ENCODE results near the gene CDH4. TPM values are rescaled to one million over a fixed set of nuclear protein-coding genes. Genes with fewer than 3 reads are reported as not detected.

CDH4 gene
- total and polyA plus RNA-seq, 2 of the 4 experiments (the other 2 are of a cell fraction), result 1.6 to 3.5 TPM

- no peak overlapping the region for H3K23ac ChIP-seq (ENCODE audit: low read depth, low read length)
- no peak overlapping the region for H2AK5ac ChIP-seq (ENCODE audit: low read depth, low read length)
- H2BK120ac ChIP-seq (ENCODE audit: low read depth, low read length), result no peak overlapping the region
- POLR2A ChIA-PET (ENCODE audit: unreplicated experiment), result no interaction called here
- H3K27me3 ChIP-seq (ENCODE audit: control insufficient read depth, insufficient read depth, low read length), result peaks cover 5% of the 10 kb centered on the region; the same call in 1 of the 2 replicates
- H3K27ac ChIP-seq (ENCODE audit: insufficient read depth, low read length), result no peak overlapping the region
- no peak overlapping the region for H3K4me2 ChIP-seq (ENCODE audit: low read depth, low read length)
- H2BK20ac ChIP-seq (ENCODE audit: low read depth, low read length), result no peak overlapping the region
- no peaks in the 10 kb centered on the region for H3K9me1 ChIP-seq (ENCODE audit: insufficient read depth, low read length)
- no peaks in the 10 kb centered on the region for H3K79me1 ChIP-seq (ENCODE audit: low read depth in 1 of 2, low read length in 2 of 2)
- no peak overlapping the region for H3K56ac ChIP-seq (ENCODE audit: extremely low read depth, insufficient read depth, low read length)
- no peak overlapping the region for H3K9ac ChIP-seq (ENCODE audit: low read depth, low read length)
- dilution Hi-C loops (cut with HindIII; ENCODE audit: low sequenced_read_pairs, unreplicated experiment) (no loop called here), in situ Hi-C loops (cut with MboI; ENCODE audit: low sequenced_read_pairs) (no loop called here), intact Hi-C loops (cut with micrococcal nuclease) (no loop called here)
- no peak overlapping the region for H2AFZ ChIP-seq (replicated peaks; ENCODE audit: low read length, poor library complexity)
- no peak for DNase-seq
- 61% methylated on average over 10 of the region's 27 CpGs; no CpG with 5 or more reads in 1 of the 2 experiments for WGBS, 2 experiments (ENCODE audit: extremely low coverage in 2 of 2, insufficient read length in 1 of 2)
- H4K20me1 ChIP-seq (ENCODE audit: insufficient read depth, low read length), result no peaks in the 10 kb centered on the region
- no peak overlapping the region for H3K18ac ChIP-seq (ENCODE audit: low read depth, low read length)
- CTCF ChIA-PET, result no interaction called here
- no peak for TF ChIP-seq RAD21 (IDR thresholded peaks at IDR 0.05; ENCODE audit: low read length)
- H3K36me3 ChIP-seq (ENCODE audit: control insufficient read depth, insufficient read depth, low read length), result no peaks in the 10 kb centered on the region
- no peak overlapping the region for H4K5ac ChIP-seq (ENCODE audit: low read depth, low read length)
- H4K8ac ChIP-seq (ENCODE audit: low read depth in 2 of 2, low read length in 2 of 2), result no peak overlapping the region
- no peak overlapping the region for H3K4me3 ChIP-seq (ENCODE audit: insufficient read depth, low read depth, low read length)
- no peaks in the 10 kb centered on the region for H3K4me1 ChIP-seq (ENCODE audit: control insufficient read depth, insufficient read depth, low read length)
- no peak overlapping the region for H3K14ac ChIP-seq (replicated peaks; ENCODE audit: low read depth, low read length)
- no peak overlapping the region for H4K91ac ChIP-seq (ENCODE audit: insufficient read depth, low read depth, low read length)
- no peak for ATAC-seq (ENCODE audit: low read depth)
- H3K9me3 ChIP-seq (ENCODE audit: control insufficient read depth, insufficient read depth, low read length), result no peaks in the 10 kb centered on the region
- no peak overlapping the region for H2AK9ac ChIP-seq (replicated peaks; ENCODE audit: low read depth, low read length, poor library complexity)
- H2BK15ac ChIP-seq (ENCODE audit: low read depth, low read length), result no peak overlapping the region
- BruUV-seq (replicated peaks), result no TSS peak
- no peak overlapping the region for H2BK5ac ChIP-seq (ENCODE audit: low read depth, low read length, poor library complexity, severe bottlenecking)
- no peak overlapping the region for H3K4ac ChIP-seq (ENCODE audit: low read depth, low read length)
Measured at GRCh38 chr20:61938839-61939690, 687.0 kb downstream of the CDH4 start.

Measured in IMR-90 (cell line).